H1 (cell line): ENCODE results near the gene RPS6KL1. TPM values are rescaled to one million over a fixed set of nuclear protein-coding genes. Genes with fewer than 3 reads are reported as not detected.

Experiments used
- MAFK ChIP-seq: IDR thresholded peaks from 2 replicates; pipeline ENCODE4 v1.6.1; 2012; ENCODE audit warnings: low read depth, mild to moderate bottlenecking, improper control_type of control experiment, low read length
- POU5F1 ChIP-seq: IDR thresholded peaks from 2 replicates; pipeline ENCODE4 v1.6.1; 2011; ENCODE audit warnings: low read depth, mild to moderate bottlenecking, low read length, moderate library complexity
- TCF12 ChIP-seq: IDR thresholded peaks from 2 replicates; pipeline ENCODE4 v1.6.1; 2011; ENCODE audit warnings: low read depth, mild to moderate bottlenecking, low read length
- YY1 ChIP-seq: IDR thresholded peaks from 2 replicates; pipeline ENCODE4 v1.6.1; 2011; ENCODE audit warnings: low read depth, mild to moderate bottlenecking, low read length
- polyA plus RNA-seq, 7 experiments: library from polyadenylated mRNA; depleted of rRNA in 3 of 7; stranded (reverse) in 5 of 7; unstranded in 2 of 7; fragments of >200 nt in 5 of 7; fragments of 200-250 nt in 2 of 7; gene quantifications; 1 replicate in 5 of 7; 2 replicates in 1 of 7; 4 replicates in 1 of 7; pipeline versions ENCODE4 v1.2.1 to v1.2.3, GENCODE V29; 2011 to 2013; ENCODE audit warnings: missing spikeins in 2 of 7, mixed read lengths in 2 of 7
- total RNA-seq: library from RNA; stranded (reverse); fragmentation: NEBNext Ultra II Directional; extraction: Animal tissue kit (Norgen Biotek cat#: 25700); gene quantifications from 2 replicates; pipeline ENCODE4 v1.2.1, GENCODE V29; 2021
- TF ChIP-seq, protein P1 (sequence below): IDR thresholded peaks from 2 replicates; pipeline ENCODE4 v1.6.1; 2012; ENCODE audit warnings: inconsistent platforms

The RPS6KL1 gene
- total and polyA plus RNA-seq, 2 of the 8 experiments (the other 6 are each of a cell fraction or from before 2014, with no cell fraction given), result 9.8 to 13.8 TPM

DNA sequence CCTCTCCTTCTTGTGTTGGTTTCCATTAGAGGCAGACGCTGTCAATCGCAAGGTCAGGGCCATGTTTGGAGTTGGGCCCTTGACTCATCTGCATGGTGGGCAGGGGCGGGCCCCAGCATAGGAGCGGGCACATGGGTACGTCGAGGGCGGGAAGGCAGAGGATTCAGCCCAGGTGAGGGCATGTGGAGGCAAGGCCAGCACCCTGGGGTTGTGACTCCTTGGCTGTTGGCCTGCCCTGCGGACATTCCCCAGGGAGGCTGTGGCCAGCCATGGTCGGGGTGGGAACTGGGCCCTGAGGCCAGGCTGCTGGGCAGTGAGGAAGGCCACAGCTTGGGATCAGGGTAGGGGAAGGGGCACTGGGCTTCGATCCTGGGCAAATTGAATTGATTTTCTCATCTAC, 10.3 kb downstream of the RPS6KL1 start (continued):
- TF ChIP-seq TCF12, result no peak
- TF ChIP-seq POU5F1, result no peak
- TF ChIP-seq, protein P1, sequence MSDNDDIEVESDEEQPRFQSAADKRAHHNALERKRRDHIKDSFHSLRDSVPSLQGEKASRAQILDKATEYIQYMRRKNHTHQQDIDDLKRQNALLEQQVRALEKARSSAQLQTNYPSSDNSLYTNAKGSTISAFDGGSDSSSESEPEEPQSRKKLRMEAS, result no peak
- TF ChIP-seq YY1, result no peak
- no peak for TF ChIP-seq MAFK
